IMR-90 (cell line): ENCODE measurements around the gene SASS6. TPM values are rescaled to one million over a fixed set of nuclear protein-coding genes. Genes with fewer than 3 reads are reported as not detected.

ENCODE experiments used
- ATAC-seq: fragments of 200-7000 bp; cut with Tn5 transposase; 2 replicates; pipeline ENCODE4 v1.9.1; 2020; ENCODE audit warnings: low read depth, mild to moderate bottlenecking, moderate library complexity
- BruUV-seq: library from RNA; stranded (reverse); fragments of 400-500 nt; replicated peaks from 2 replicates; lab custom pipeline; 2021; lab: Mats Ljungman, UMichigan
- CTCF ChIA-PET: fragments of 300-600 bp; formaldehyde crosslinking; extraction: SDS; loops from one replicate; lab custom pipeline; 2021; ENCODE audit warnings: antibody characterized with exemption; lab: Yijun Ruan, JAX
- POLR2A ChIA-PET: fragments of 300-600 bp; sonication (Branson Sonifier 250); formaldehyde crosslinking; loops from one replicate; lab custom pipeline; 2022; ENCODE audit warnings: antibody characterized with exemption; ENCODE audit not compliant: unreplicated experiment; lab: Charles Lee
- DNase-seq: peaks from one replicate; pipeline ENCODE4 v3.0.0; 2013
- H2AFZ ChIP-seq: replicated peaks from 2 replicates; pipeline ENCODE3; 2013; ENCODE audit warnings: low read length, mild to moderate bottlenecking; ENCODE audit not compliant: poor library complexity
- H2AK5ac ChIP-seq: 2 replicates; pipeline ENCODE4 v1.6.1; 2013; ENCODE audit warnings: low read depth, low read length, inconsistent platforms
- H2AK9ac ChIP-seq: replicated peaks from 2 replicates; pipeline ENCODE3; 2013; ENCODE audit warnings: mild to moderate bottlenecking, low read depth, low read length, moderate library complexity; ENCODE audit not compliant: poor library complexity
- H2BK120ac ChIP-seq: 2 replicates; pipeline ENCODE4 v1.6.1; 2013; ENCODE audit warnings: low read depth, low read length, inconsistent platforms
- H2BK15ac ChIP-seq: 3 replicates; pipeline ENCODE4 v1.6.1; 2013; ENCODE audit warnings: low read depth, low read length, inconsistent platforms
- H2BK20ac ChIP-seq: 2 replicates; pipeline ENCODE4 v1.6.1; 2013; ENCODE audit warnings: low read depth, mild to moderate bottlenecking, inconsistent platforms, low read length, moderate library complexity
- H2BK5ac ChIP-seq: 2 replicates; pipeline ENCODE4 v1.6.1; 2013; ENCODE audit warnings: mild to moderate bottlenecking, low read depth, low read length, inconsistent platforms; ENCODE audit not compliant: poor library complexity, severe bottlenecking
- H3K14ac ChIP-seq: replicated peaks from 2 replicates; pipeline ENCODE4 v1.6.1; 2013; ENCODE audit warnings: low read depth, low read length, inconsistent platforms
- H3K18ac ChIP-seq: 2 replicates; pipeline ENCODE4 v1.6.1; 2013; ENCODE audit warnings: low read depth, low read length, control low read depth
- H3K23ac ChIP-seq: 2 replicates; pipeline ENCODE4 v1.6.1; 2013; ENCODE audit warnings: low read depth, low read length, inconsistent platforms
- H3K27ac ChIP-seq: 2 replicates; pipeline ENCODE4 v1.5.1; 2013; ENCODE audit warnings: mild to moderate bottlenecking, control low read depth, low read length; ENCODE audit not compliant: insufficient read depth
- H3K27me3 ChIP-seq: 2 replicates; pipeline ENCODE4 v1.6.1; 2013; ENCODE audit warnings: low read length; ENCODE audit not compliant: control insufficient read depth, insufficient read depth
- H3K36me3 ChIP-seq: 2 replicates; pipeline ENCODE4 v1.6.1; 2013; ENCODE audit warnings: low read length, mixed read lengths; ENCODE audit not compliant: control insufficient read depth, insufficient read depth
- H3K4ac ChIP-seq: 2 replicates; pipeline ENCODE4 v1.6.1; 2013; ENCODE audit warnings: low read depth, low read length, inconsistent platforms
- H3K4me1 ChIP-seq: 2 replicates; pipeline ENCODE4 v1.6.1; 2013; ENCODE audit warnings: low read length, mixed read lengths; ENCODE audit not compliant: control insufficient read depth, insufficient read depth
- H3K4me2 ChIP-seq: 2 replicates; pipeline ENCODE4 v1.6.1; 2013; ENCODE audit warnings: low read depth, mild to moderate bottlenecking, control low read depth, low read length, moderate library complexity
- H3K4me3 ChIP-seq: 2 replicates; pipeline ENCODE4 v1.5.1; 2013; ENCODE audit warnings: low read depth, mild to moderate bottlenecking, control low read depth, low read length, moderate library complexity; ENCODE audit not compliant: insufficient read depth
- H3K56ac ChIP-seq: 2 replicates; pipeline ENCODE4 v1.6.1; 2013; ENCODE audit warnings: low read length, inconsistent platforms; ENCODE audit not compliant: insufficient read depth; ENCODE audit errors: extremely low read depth
- H3K79me1 ChIP-seq, 2 experiments: 2 replicates each; pipeline ENCODE4 v1.6.1; 2013; ENCODE audit warnings: low read length in 2 of 2, inconsistent platforms in 1 of 2, low read depth in 1 of 2
- H3K9ac ChIP-seq: 2 replicates; pipeline ENCODE4 v1.6.1; 2013; ENCODE audit warnings: low read depth, low read length, control low read depth
- H3K9me1 ChIP-seq: 2 replicates; pipeline ENCODE4 v1.6.1; 2013; ENCODE audit warnings: low read length, inconsistent platforms; ENCODE audit not compliant: insufficient read depth
- H3K9me3 ChIP-seq: 2 replicates; pipeline ENCODE4 v1.6.1; 2013; ENCODE audit warnings: low read length; ENCODE audit not compliant: control insufficient read depth, insufficient read depth
- H4K20me1 ChIP-seq: 2 replicates; pipeline ENCODE4 v1.6.1; 2013; ENCODE audit warnings: low read length, inconsistent platforms; ENCODE audit not compliant: insufficient read depth
- H4K5ac ChIP-seq: 2 replicates; pipeline ENCODE4 v1.6.1; 2013; ENCODE audit warnings: mild to moderate bottlenecking, low read depth, low read length, control low read depth
- H4K8ac ChIP-seq, 2 experiments: 2 replicates each; pipeline ENCODE4 v1.6.1; 2013; ENCODE audit warnings: low read depth in 2 of 2, low read length in 2 of 2, control low read depth in 1 of 2, inconsistent platforms in 1 of 2
- H4K91ac ChIP-seq: 2 replicates; pipeline ENCODE4 v1.6.1; 2013; ENCODE audit warnings: low read depth, low read length, inconsistent platforms; ENCODE audit not compliant: insufficient read depth
- NFE2L2 ChIP-seq: fragments of 150-350 bp; IDR thresholded peaks from 2 replicates; pipeline ENCODE4 v1.6.1; 2016; ENCODE audit warnings: low read depth, mild to moderate bottlenecking, low read length
- RAD21 ChIP-seq: IDR thresholded peaks from 2 replicates; pipeline ENCODE4 v1.6.1; 2012; ENCODE audit warnings: low read length, improper control_type of control experiment
- RCOR1 ChIP-seq: IDR thresholded peaks from 2 replicates; pipeline ENCODE4 v1.6.1; 2012; ENCODE audit warnings: mild to moderate bottlenecking, low read length, improper control_type of control experiment; ENCODE audit not compliant: insufficient replicate concordance
- WGBS, 2 experiments: methylation state at CpG; one replicate each; pipeline versions ENCODE4 v1.1.5 to v1.1.7; 2013; ENCODE audit warnings: missing lambda C conversion rate in 2 of 2; ENCODE audit not compliant: insufficient read length in 1 of 2; ENCODE audit errors: extremely low coverage in 2 of 2; 5-methylcytosine and 5-hydroxymethylcytosine counted together
- dilution Hi-C: fragments of 300-500 bp; cut with HindIII; formaldehyde crosslinking; loops from one replicate; pipeline ENCODE4 v1.14.3; 2018; ENCODE audit warnings: low sequenced_read_pairs; ENCODE audit not compliant: unreplicated experiment
- in situ Hi-C: fragments of 300-500 bp; cut with MboI; formaldehyde crosslinking; loops from 3 replicates; pipeline ENCODE4 v1.14.3; 2019; ENCODE audit warnings: low sequenced_read_pairs, inconsistent platforms, mixed read lengths
- intact Hi-C: fragments of 100-400 bp; cut with micrococcal nuclease; formaldehyde crosslinking; loops from 2 replicates; pipeline ENCODE4 v1.10.0; 2022
- polyA plus RNA-seq, 3 experiments: library from polyadenylated mRNA; depleted of rRNA; stranded (reverse); fragments of >200 nt; gene quantifications; 2 replicates each; pipeline ENCODE4 v1.2.3, GENCODE V29; 2012; ENCODE audit warnings: low replicate concordance in 1 of 3
- total RNA-seq: library from RNA; depleted of rRNA; stranded (reverse); fragments of >200 nt; gene quantifications from 2 replicates; pipeline ENCODE4 v1.2.3, GENCODE V29; 2012
- TF ChIP-seq, protein P1 (sequence below): fragments of 150-350 bp; IDR thresholded peaks from 2 replicates; pipeline ENCODE4 v1.6.1; 2016; ENCODE audit warnings: low read depth, mild to moderate bottlenecking, low read length, moderate library complexity, borderline replicate concordance

Gene SASS6
- total and polyA plus RNA-seq, 2 of the 4 experiments (the other 2 are of a cell fraction) = 1.1 to 2.7 TPM

DNA sequence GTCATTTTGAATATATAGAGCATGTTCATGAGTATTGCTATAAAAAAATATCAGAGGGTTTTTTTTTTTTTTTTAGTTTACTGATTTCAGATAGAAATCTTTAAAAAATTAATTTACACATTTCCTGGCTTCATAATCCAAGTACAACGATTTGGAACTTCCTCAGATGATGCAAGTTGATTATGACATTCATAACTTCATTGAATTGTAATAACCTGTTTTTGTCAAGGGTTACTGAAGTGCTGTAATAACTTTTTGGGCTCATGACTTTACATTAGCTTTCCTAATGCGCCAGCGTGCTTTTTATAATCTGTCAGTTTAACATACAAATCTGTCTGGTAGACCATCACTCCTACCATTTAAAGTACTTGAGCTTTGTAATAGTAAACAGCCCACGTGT lies 81.3 kb downstream of the SASS6 start:
- H3K36me3 ChIP-seq = peaks cover 1% of the 10 kb centered on the region; the same call in 1 of the 2 replicates
- H3K9me3 ChIP-seq = no peaks in the 10 kb centered on the region
- no peak overlapping the region for H2AK9ac ChIP-seq
- DNase-seq (no peak), ATAC-seq (no peak)
- H3K4me3 ChIP-seq = no peak overlapping the region
- H2AK5ac ChIP-seq = no peak overlapping the region
- in situ Hi-C loops = no loop called here
- H2BK20ac ChIP-seq = no peak overlapping the region
- WGBS, 2 experiments = no CpG with 5 or more reads among the region's 4 CpGs
- BruUV-seq = no TSS peak
- no peak overlapping the region for H2BK15ac ChIP-seq
- H4K5ac ChIP-seq = no peak overlapping the region
- no peak overlapping the region for H4K91ac ChIP-seq
- dilution Hi-C loops = no loop called here
- H3K27ac ChIP-seq = no peak overlapping the region
- peaks cover 2% of the 10 kb centered on the region; the same call in 1 of the 2 replicates for H3K4me1 ChIP-seq
- H3K4ac ChIP-seq = no peak overlapping the region
- no peak overlapping the region for H3K56ac ChIP-seq
- H3K4me2 ChIP-seq = no peak overlapping the region
- TF ChIP-seq, protein P1, sequence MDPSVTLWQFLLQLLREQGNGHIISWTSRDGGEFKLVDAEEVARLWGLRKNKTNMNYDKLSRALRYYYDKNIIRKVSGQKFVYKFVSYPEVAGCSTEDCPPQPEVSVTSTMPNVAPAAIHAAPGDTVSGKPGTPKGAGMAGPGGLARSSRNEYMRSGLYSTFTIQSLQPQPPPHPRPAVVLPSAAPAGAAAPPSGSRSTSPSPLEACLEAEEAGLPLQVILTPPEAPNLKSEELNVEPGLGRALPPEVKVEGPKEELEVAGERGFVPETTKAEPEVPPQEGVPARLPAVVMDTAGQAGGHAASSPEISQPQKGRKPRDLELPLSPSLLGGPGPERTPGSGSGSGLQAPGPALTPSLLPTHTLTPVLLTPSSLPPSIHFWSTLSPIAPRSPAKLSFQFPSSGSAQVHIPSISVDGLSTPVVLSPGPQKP = no peak
- TF ChIP-seq RCOR1 (no peak), RAD21 (no peak), NFE2L2 (no peak)
- H3K27me3 ChIP-seq = no peaks in the 10 kb centered on the region
- H2AFZ ChIP-seq = no peak overlapping the region
- H3K23ac ChIP-seq = no peak overlapping the region
- H2BK5ac ChIP-seq = no peak overlapping the region
- peaks cover 4% of the 10 kb centered on the region; the same call in 1 of the 2 replicates for H3K9me1 ChIP-seq
- H3K14ac ChIP-seq = no peak overlapping the region
- no peak overlapping the region for H2BK120ac ChIP-seq
- ChIA-PET CTCF (no interaction called here), POLR2A (no interaction called here)
- H4K20me1 ChIP-seq = peaks cover 17% of the 10 kb centered on the region; the same call in 1 of the 2 replicates
- intact Hi-C loops = no loop called here
- peaks cover 11 to 50% of the 10 kb centered on the region in 2 experiments; a peak in 3 of 4 replicates for H3K79me1 ChIP-seq
- no peak overlapping the region for H3K18ac ChIP-seq
- no peak overlapping the region for H4K8ac ChIP-seq
- H3K9ac ChIP-seq = no peak overlapping the region
